ENCODE measurements around the gene SERPINB1. TPM values are rescaled to one million over a fixed set of nuclear protein-coding genes. Genes with fewer than 3 reads are reported as not detected.

SERPINB1 gene
- total RNA-seq, 2 donors from 2014 or later = 26.6 to 27.3 TPM

GRCh38 chr6:2816158-2816557 lies 25.5 kb downstream of the SERPINB1 start:
- no peak for DNase-seq (ENCODE audit: low spot score)
- no peaks in the 10 kb centered on the region for H3K36me3 ChIP-seq
- peaks cover 0 to 32% of the 10 kb centered on the region in 2 donors for H3K4me1 ChIP-seq
- TF ChIP-seq CTCF (IDR thresholded peaks at IDR 0.05) = no peak
- H3K9me3 ChIP-seq = peaks cover 0 to 17% of the 10 kb centered on the region in 2 donors
- H3K4me3 ChIP-seq = no peak overlapping the region
- no peaks in the 10 kb centered on the region for H3K27me3 ChIP-seq
- no peak overlapping the region for H3K27ac ChIP-seq

- TF ChIP-seq CTCF (IDR thresholded peaks at IDR 0.05) = no peak
- Histone ChIP-seq H3K27ac (no peak overlapping the region), H3K9me3 (peaks cover 0 to 17% of the 10 kb centered on the region in 2 donors), H3K4me1 (peaks cover 0 to 18% of the 10 kb centered on the region in 2 donors), H3K27me3 (no peaks in the 10 kb centered on the region), H3K36me3 (no peaks in the 10 kb centered on the region), H3K4me3 (no peak overlapping the region)
- no peak for DNase-seq (ENCODE audit: low spot score)
Measured at GRCh38 chr6:2812695-2813094, 29.0 kb downstream of the SERPINB1 start.

DNA sequence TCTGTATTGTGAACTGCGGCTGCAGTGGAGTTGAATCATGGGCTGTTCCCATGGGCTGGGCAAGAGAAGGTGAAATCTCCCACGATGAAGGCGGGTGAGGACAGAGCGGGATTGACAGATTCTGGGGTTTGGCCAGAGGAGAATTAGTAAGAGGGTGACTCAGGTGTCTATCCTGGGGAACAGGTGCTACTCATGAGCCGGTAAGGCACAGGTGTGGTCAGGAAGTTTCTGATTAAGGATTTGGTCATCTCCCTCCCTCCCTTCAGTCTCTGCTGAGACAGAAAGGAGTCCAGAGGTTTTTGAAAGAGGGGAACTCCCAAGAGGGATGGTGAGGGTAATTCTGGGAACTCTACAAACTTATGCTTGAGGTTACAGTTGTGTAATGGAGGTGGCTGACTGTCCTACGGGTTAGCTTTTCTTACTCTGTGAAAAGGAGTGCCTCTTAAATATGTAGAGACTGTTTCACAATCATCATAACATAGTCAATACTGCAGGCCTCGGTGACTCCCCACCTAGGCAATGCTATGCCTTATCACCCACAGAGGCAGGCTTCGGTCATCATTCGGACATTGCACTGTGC lies 31.5 kb downstream of the SERPINB1 start:
- no peak for DNase-seq (ENCODE audit: low spot score)
- Histone ChIP-seq H3K36me3 (no peaks in the 10 kb centered on the region), H3K4me1 (peaks cover 0 to 25% of the 10 kb centered on the region in 2 donors), H3K9me3 (no peaks in the 10 kb centered on the region), H3K4me3 (no peak overlapping the region), H3K27me3 (no peaks in the 10 kb centered on the region), H3K27ac (no peak overlapping the region)
- no peak for TF ChIP-seq CTCF (IDR thresholded peaks at IDR 0.05)

- Histone ChIP-seq H3K36me3 (no peaks in the 10 kb centered on the region), H3K9me3 (no peaks in the 10 kb centered on the region), H3K4me1 (peaks cover 0 to 25% of the 10 kb centered on the region in 2 donors), H3K27me3 (no peaks in the 10 kb centered on the region), H3K4me3 (no peak overlapping the region), H3K27ac (no peak overlapping the region)
- TF ChIP-seq CTCF (IDR thresholded peaks at IDR 0.05) = no peak
- no peak for DNase-seq (ENCODE audit: low spot score)
Measured at GRCh38 chr6:2809015-2809414, 32.6 kb downstream of the SERPINB1 start.

DNA sequence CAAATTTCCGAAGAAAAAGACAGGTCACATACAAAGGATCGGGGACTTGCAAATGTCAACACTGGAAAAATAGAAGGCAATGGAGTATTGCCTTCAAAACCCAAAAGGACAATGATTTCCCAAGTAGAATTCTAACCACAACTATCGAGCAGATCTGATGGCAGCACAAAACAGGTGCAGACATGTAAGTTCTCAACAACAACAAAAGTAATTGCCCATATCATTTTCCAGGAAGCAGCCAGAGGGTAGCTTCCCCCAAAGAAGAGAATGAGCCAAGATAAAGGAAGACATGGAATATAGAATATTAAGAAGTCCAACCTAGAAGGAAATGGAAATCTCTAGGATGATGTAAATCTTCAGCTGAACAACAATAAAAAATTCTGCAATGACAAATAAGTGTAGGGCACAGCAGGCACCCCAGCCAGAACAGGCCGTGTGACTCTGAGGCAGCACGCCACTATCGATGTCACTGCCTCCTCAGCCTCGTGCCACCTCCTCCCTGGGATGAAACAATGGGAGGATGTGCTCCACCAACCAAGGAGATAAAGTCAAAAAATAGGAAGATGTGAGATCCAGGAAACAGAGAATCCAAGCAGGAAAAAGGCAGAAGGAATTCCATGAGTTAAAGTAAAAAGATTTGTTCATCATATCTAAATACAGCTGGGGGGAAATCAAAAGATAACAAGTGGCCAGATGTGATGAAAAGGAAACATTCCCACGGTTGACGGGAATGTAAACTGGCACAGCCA lies 34.1 kb downstream of the SERPINB1 start:
- no peak for TF ChIP-seq CTCF (IDR thresholded peaks at IDR 0.05)

More for the DNA sequence above, 34.1 kb downstream of the SERPINB1 start:
- Histone ChIP-seq H3K27me3 (no peaks in the 10 kb centered on the region), H3K9me3 (no peaks in the 10 kb centered on the region), H3K27ac (no peak overlapping the region), H3K36me3 (no peaks in the 10 kb centered on the region), H3K4me1 (peaks cover 0 to 25% of the 10 kb centered on the region in 2 donors), H3K4me3 (no peak overlapping the region)
- peak; percentile 58 for DNase-seq (ENCODE audit: low spot score)
